Measurements from ENCODE around the gene RPS21. TPM values are rescaled to one million over a fixed set of nuclear protein-coding genes. Genes with fewer than 3 reads are reported as not detected.

RPS21 gene
- total RNA-seq, 1 donor from 2014 or later: 1,629 TPM

GRCh38 chr20:62409931-62410745, 23.2 kb downstream of the RPS21 start:
- peaks cover 14% of the 10 kb centered on the region for H4K20me1 ChIP-seq (ENCODE audit: low read depth)
- TF ChIP-seq EZH2 (IDR thresholded peaks at IDR 0.05): no peak
- peak; percentile 77 for TF ChIP-seq CTCF (IDR thresholded peaks at IDR 0.05)
- TF ChIP-seq EZH2phosphoT487 (IDR thresholded peaks at IDR 0.05): no peak

GRCh38 chr20:62410746-62411478, 24.0 kb downstream of the RPS21 start:
- Mint-ChIP-seq H3K27me3 (ENCODE audit: insufficient read depth, low read depth) (peaks cover 8% of the 10 kb centered on the region), H3K4me1 (peaks cover 5% of the 10 kb centered on the region), H3K27ac (no peak overlapping the region), H3K4me3 (no peak overlapping the region), H3K9me3 (no peaks in the 10 kb centered on the region), H3K36me3 (no peaks in the 10 kb centered on the region)
- Histone ChIP-seq H3K9me3 (ENCODE audit: low read depth) (no peaks in the 10 kb centered on the region), H3K9ac (no peak overlapping the region), H3K36me3 (no peaks in the 10 kb centered on the region), H3K4me3 (no peak overlapping the region), H3K27ac (no peak overlapping the region), H3K79me2 (ENCODE audit: low read depth) (no peaks in the 10 kb centered on the region), H3F3A (ENCODE audit: low read depth) (peaks cover 7% of the 10 kb centered on the region), H3K27me3 (peaks cover 27% of the 10 kb centered on the region), H3K4me1 (peaks cover 13% of the 10 kb centered on the region), H2AFZ (replicated peaks) (no peak overlapping the region), H4K20me1 (ENCODE audit: low read depth) (peaks cover 7% of the 10 kb centered on the region), H3K4me2 (peak overlapping the region; percentile 63)
- TF ChIP-seq CTCF (IDR thresholded peaks at IDR 0.05) (no peak), EZH2 (IDR thresholded peaks at IDR 0.05) (no peak), EZH2phosphoT487 (IDR thresholded peaks at IDR 0.05) (no peak)
- DNase-seq (ENCODE audit: low spot score): no peak

More at GRCh38 chr20:62409931-62410745, 23.2 kb downstream of the RPS21 start:
- Histone ChIP-seq H3K36me3 (no peaks in the 10 kb centered on the region), H3K9me3 (ENCODE audit: low read depth) (no peaks in the 10 kb centered on the region), H3K27ac (no peak overlapping the region), H3K4me2 (peak overlapping the region; percentile 63), H3F3A (ENCODE audit: low read depth) (peaks cover 7% of the 10 kb centered on the region), H3K79me2 (ENCODE audit: low read depth) (no peaks in the 10 kb centered on the region), H3K4me1 (peaks cover 13% of the 10 kb centered on the region), H3K9ac (no peak overlapping the region), H2AFZ (replicated peaks) (no peak overlapping the region), H3K4me3 (no peak overlapping the region), H3K27me3 (peaks cover 27% of the 10 kb centered on the region)
- peaks cover 3% of the 10 kb centered on the region for H3K36me3 Mint-ChIP-seq
- H3K4me3 Mint-ChIP-seq: peak overlapping the region; percentile 30
- DNase-seq (ENCODE audit: low spot score): peak; percentile 84
- no peak overlapping the region for H3K27ac Mint-ChIP-seq
- H3K27me3 Mint-ChIP-seq (ENCODE audit: insufficient read depth, low read depth): peaks cover 8% of the 10 kb centered on the region
- H3K9me3 Mint-ChIP-seq: no peaks in the 10 kb centered on the region
- H3K4me1 Mint-ChIP-seq: peaks cover 11% of the 10 kb centered on the region

GRCh38 chr20:62411479-62412193, 24.7 kb downstream of the RPS21 start:
- H3K27me3 ChIP-seq: peaks cover 27% of the 10 kb centered on the region
- no peaks in the 10 kb centered on the region for H3K36me3 ChIP-seq
- no peaks in the 10 kb centered on the region for H3K79me2 ChIP-seq (ENCODE audit: low read depth)
- no peak overlapping the region for H3K4me3 Mint-ChIP-seq
- no peak overlapping the region for H3K4me3 ChIP-seq
- peaks cover under 1% of the 10 kb centered on the region for H4K20me1 ChIP-seq (ENCODE audit: low read depth)
- no peak overlapping the region for H2AFZ ChIP-seq (replicated peaks)
- TF ChIP-seq EZH2 (IDR thresholded peaks at IDR 0.05) (no peak), EZH2phosphoT487 (IDR thresholded peaks at IDR 0.05) (no peak), CTCF (IDR thresholded peaks at IDR 0.05) (no peak)
- peaks cover 9% of the 10 kb centered on the region for H3K4me1 ChIP-seq
- no peak overlapping the region for H3K9ac ChIP-seq
- DNase-seq (ENCODE audit: low spot score): no peak
- H3K27ac Mint-ChIP-seq: no peak overlapping the region
- H3K36me3 Mint-ChIP-seq: no peaks in the 10 kb centered on the region
- peaks cover 8% of the 10 kb centered on the region for H3K27me3 Mint-ChIP-seq (ENCODE audit: insufficient read depth, low read depth)
- no peak overlapping the region for H3K27ac ChIP-seq
- H3K4me1 Mint-ChIP-seq: peaks cover 3% of the 10 kb centered on the region
- H3F3A ChIP-seq (ENCODE audit: low read depth): peaks cover 4% of the 10 kb centered on the region
- H3K4me2 ChIP-seq: no peak overlapping the region
- H3K9me3 Mint-ChIP-seq: no peaks in the 10 kb centered on the region
- H3K9me3 ChIP-seq (ENCODE audit: low read depth): no peaks in the 10 kb centered on the region
